Measurements from ENCODE around the gene ABCA10.

GRCh38 chr17:69188796-69189195, 39.8 kb downstream of the ABCA10 start:
- TF ChIP-seq, protein P1, sequence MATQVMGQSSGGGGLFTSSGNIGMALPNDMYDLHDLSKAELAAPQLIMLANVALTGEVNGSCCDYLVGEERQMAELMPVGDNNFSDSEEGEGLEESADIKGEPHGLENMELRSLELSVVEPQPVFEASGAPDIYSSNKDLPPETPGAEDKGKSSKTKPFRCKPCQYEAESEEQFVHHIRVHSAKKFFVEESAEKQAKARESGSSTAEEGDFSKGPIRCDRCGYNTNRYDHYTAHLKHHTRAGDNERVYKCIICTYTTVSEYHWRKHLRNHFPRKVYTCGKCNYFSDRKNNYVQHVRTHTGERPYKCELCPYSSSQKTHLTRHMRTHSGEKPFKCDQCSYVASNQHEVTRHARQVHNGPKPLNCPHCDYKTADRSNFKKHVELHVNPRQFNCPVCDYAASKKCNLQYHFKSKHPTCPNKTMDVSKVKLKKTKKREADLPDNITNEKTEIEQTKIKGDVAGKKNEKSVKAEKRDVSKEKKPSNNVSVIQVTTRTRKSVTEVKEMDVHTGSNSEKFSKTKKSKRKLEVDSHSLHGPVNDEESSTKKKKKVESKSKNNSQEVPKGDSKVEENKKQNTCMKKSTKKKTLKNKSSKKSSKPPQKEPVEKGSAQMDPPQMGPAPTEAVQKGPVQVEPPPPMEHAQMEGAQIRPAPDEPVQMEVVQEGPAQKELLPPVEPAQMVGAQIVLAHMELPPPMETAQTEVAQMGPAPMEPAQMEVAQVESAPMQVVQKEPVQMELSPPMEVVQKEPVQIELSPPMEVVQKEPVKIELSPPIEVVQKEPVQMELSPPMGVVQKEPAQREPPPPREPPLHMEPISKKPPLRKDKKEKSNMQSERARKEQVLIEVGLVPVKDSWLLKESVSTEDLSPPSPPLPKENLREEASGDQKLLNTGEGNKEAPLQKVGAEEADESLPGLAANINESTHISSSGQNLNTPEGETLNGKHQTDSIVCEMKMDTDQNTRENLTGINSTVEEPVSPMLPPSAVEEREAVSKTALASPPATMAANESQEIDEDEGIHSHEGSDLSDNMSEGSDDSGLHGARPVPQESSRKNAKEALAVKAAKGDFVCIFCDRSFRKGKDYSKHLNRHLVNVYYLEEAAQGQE (IDR thresholded peaks at IDR 0.05; ENCODE audit: unreplicated experiment) = no peak
- no peak for TF ChIP-seq CTCF (conservative IDR thresholded peaks at IDR 0.05; ENCODE audit: low read depth in 2 of 2)
- no peak for TF ChIP-seq EZH2 (IDR thresholded peaks at IDR 0.05; ENCODE audit: low read depth, unreplicated experiment)
- TF ChIP-seq POLR2AphosphoS5 (IDR thresholded peaks at IDR 0.05; ENCODE audit: low read depth) = no peak
- no peak for TF ChIP-seq CREB1 (CRISPR knock-in tag; IDR thresholded peaks at IDR 0.05; ENCODE audit: low read depth)
- TF ChIP-seq EZH2phosphoT487 (IDR thresholded peaks at IDR 0.05; ENCODE audit: unreplicated experiment) = no peak
- TF ChIP-seq JUNB (IDR thresholded peaks at IDR 0.05; ENCODE audit: unreplicated experiment) = no peak
- no peak for TF ChIP-seq ZNF114 (CRISPR knock-in tag; IDR thresholded peaks at IDR 0.05)
- TF ChIP-seq ZNF331 (CRISPR knock-in tag; IDR thresholded peaks at IDR 0.05; ENCODE audit: low read depth) = no peak
- no peak for TF ChIP-seq STAT1 (IDR thresholded peaks at IDR 0.05; ENCODE audit: unreplicated experiment)
